NK-92 (cell line): ENCODE data around the gene DHRS2.

Source experiments
- DNase-seq: peaks from one replicate; lab custom pipeline; 2025; ENCODE audit not compliant: unreplicated experiment; lab: John Stamatoyannopoulos, UW

Gene DHRS2

GRCh38 chr14:23612354-23612732 lies 23.8 kb upstream of the DHRS2 start:
- DNase-seq: no peak

DNA sequence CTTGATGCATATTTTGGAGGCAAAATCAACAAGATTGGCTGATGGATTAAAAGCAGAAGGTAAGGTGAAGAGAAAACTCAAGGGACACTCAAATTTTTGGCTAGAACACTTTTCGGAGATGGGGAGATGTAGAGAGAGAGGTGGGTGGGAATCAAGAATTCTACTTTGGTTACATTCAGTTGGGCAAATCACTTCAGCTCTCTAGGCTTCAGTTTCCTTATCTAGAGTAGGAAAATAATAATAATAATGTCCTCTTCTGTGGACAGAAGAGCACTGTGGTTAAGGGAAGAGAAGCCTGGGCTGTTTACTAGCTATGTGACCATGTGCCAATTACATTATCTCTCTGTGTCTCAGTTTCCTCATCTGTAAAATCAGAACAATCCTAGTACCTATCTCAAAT lies 23.4 kb upstream of the DHRS2 start:
- DNase-seq: no peak

GRCh38 chr14:23613242-23614070 lies 22.7 kb upstream of the DHRS2 start:
- DNase-seq: no peak

DNA sequence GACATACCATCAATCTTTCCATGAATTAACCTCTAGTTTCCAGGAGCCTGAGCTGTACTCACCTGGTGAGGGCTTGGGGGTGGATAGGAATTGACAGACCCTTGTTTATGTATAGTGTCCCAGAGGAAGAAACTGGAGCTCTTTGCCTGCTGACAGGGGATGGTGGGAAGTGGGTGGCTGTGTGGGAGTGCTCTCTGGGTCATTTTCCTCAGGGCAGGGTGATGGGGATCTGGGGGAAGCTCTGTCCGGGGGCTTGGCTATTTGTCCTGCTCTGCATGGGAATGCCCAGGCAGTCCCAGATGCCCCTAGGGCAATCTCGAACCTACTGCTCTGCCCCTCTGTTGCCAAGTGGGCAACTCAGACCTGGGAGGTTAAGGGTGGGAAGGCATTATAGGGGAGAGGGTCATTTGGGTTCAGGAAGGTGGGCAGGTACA lies 21.8 kb upstream of the DHRS2 start:
- no peak for DNase-seq

GRCh38 chr14:23615856-23616255 lies 20.3 kb upstream of the DHRS2 start:
- no peak for DNase-seq

DNA sequence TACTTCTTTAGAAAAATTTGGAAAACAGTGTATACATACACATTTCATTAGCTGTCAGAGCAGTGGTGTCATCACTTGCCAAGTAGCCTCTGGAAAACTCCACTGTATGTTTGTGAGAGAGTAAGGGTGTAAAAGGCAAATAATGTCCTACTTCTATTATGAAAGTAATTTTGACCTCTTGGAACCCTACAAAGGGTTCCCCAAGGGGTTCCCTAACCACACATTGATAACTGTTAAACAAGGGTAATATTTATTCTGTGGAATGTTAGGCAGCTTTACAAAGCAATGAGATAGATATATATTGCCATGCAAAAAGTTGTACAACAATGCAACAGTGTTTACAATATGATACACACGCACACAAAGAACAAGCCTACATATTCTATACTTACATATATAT lies 18.6 kb upstream of the DHRS2 start:
- DNase-seq: no peak

- no peak for DNase-seq
Measured at GRCh38 chr14:23618415-23618988, 17.7 kb upstream of the DHRS2 start.

- no peak for DNase-seq
Measured at GRCh38 chr14:23620177-23620702, 15.9 kb upstream of the DHRS2 start.

DNA sequence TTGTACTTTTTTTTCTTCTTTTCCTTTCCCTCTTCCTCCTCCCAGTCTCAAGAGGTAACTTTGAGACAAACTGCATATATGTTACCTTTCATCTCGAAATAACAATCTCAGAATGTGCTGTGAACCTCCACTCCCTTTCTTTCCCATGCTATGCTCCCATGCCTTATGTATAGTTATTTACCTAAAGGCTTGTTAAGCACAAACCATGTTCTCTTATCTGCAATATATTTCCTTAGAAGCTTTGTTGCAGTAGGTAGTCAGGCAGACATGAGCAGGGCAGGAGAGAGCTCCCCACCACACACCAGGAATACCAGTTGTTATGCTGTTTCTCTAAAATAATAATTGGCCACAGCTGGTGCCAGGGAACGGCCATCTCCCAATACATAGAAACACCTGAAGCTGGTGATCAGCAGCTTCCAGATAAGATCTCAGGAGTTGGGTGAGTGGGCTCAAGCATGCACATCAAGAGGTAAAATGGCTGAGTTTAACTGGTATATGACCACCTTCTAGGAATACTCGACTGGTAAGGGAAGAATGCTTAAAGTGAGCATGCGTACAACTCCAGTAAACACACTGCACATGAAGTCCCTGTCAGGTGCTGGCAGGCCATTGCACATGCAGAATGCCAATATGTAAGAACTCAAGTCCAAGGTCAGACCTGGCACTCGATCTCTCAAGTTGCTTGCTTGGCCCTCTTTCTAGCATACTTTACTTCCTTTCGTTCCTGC lies 14.8 kb upstream of the DHRS2 start:
- DNase-seq: no peak

GRCh38 chr14:23621932-23622730 lies 14.0 kb upstream of the DHRS2 start:
- no peak for DNase-seq

- DNase-seq: no peak
Measured at GRCh38 chr14:23622990-23623389, 13.2 kb upstream of the DHRS2 start.

GRCh38 chr14:23623962-23624361 lies 12.2 kb upstream of the DHRS2 start:
- DNase-seq: no peak

DNA sequence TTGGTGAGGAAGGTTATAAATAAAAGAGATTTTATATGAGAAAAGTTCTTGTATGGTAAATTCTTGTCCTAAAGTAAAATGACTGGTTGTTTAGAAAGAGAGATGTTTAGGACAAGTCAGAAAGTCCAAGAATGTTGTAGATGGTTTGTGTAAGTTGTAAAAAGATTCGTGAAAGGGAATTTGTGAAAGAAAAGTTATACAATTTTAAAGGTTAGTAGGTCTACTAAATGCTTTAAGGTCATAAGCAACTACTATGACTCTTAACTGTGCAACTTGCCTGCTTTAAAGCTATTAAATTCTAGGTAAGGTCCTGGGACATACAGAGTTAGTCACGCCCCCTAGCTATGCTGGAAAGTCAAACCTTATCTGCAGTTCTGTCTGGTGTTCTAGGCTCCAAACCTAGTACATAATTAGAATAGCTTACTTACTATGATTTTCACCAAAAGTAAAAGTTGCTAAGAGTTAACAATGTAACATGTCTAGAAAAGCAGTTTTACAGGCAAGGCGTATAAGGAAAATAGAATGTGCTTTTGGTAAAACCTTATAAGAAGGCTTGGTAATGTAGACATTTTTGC lies 11.2 kb upstream of the DHRS2 start:
- no peak for DNase-seq

- no peak for DNase-seq
Measured at GRCh38 chr14:23626946-23627345, 9.2 kb upstream of the DHRS2 start.

DNA sequence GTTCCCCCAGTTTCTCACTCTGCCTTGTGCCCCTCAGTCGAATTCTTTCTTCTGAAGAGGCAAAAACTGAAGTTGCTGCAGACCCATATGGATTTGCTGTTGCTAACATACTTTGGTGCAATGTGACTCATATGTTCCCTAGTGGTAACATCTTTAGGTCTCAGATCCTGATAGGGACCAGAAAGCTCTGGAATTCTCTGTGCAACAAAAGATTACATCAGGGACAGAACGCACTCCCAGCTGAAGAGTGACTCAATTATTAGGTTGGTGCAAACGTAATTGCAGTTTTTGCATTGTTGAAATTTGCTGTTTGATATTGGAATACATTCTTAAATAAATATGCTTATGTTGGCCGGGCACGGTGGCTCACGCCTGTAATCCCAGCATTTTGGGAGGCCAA lies 8.2 kb upstream of the DHRS2 start:
- no peak for DNase-seq

DNA sequence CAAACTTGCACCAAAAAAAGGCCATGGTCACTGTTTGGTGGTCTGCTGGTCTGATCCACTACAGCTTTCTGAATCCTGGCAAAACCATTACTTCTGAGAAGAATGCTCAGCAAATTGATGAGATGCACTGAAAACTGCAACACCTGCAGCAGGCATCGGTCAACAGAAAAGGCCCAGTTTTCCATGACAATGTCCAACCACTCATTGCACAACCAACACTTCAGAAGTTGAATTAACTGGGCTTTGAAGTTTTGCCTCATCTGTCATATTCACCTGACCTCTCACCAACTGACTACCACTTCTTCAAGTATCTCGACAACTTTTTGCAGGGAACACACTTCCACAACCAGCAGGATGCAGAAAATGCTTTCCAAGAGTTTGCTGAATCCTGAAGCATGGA lies 7.0 kb upstream of the DHRS2 start:
- no peak for DNase-seq

DNA sequence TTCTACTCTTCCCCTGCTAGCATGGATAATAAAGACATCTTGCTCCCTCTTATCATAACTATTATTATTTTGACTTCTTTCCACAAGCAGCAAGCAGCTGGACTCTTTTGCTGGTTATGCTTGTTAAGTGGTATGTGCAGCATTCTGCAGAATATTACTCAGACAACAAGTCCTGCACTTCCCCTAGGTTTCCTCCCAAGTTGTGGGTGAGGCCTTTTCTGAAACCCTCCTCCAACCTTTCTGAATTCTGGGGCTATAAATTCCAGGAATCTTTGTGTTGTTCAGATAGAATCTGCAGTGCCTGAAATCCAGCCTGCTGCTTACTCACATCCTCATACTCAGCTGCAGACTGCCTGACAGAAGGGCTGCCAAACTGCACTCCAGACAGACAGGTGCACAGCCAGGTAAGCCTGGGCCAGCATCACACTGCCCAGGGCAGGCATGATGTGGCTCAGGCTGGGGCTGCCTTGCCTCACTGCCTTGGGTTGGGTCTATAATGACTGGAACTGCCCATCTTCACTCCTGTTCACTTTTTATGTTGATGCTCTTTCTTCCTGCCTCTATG lies 6.2 kb upstream of the DHRS2 start:
- no peak for DNase-seq

- DNase-seq: no peak
Measured at GRCh38 chr14:23630687-23631086, 5.5 kb upstream of the DHRS2 start.

DNA sequence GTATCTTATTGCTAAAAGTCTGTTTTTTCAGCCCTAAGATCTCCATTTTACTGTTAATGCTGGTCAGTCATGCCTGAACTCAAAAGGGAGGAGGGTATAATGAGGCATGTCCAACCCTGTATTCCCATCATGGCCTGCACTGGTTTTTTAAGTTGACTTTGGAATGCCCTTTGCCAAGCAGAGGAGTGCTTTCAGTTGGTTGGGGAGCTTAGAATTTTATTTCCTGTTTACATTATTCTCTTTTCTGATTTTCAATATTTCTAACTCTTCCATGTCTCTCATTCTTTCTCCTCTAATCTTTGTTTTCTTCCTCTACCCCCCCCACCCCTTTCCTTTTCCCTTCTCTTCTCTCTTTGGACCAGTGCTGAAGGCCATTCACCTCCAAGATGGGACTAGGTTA lies 4.9 kb upstream of the DHRS2 start:
- DNase-seq: no peak

GRCh38 chr14:23631702-23632460 lies 4.3 kb upstream of the DHRS2 start:
- DNase-seq: no peak
